Measurements from ENCODE around the gene GMPPA.

GMPPA gene

DNA sequence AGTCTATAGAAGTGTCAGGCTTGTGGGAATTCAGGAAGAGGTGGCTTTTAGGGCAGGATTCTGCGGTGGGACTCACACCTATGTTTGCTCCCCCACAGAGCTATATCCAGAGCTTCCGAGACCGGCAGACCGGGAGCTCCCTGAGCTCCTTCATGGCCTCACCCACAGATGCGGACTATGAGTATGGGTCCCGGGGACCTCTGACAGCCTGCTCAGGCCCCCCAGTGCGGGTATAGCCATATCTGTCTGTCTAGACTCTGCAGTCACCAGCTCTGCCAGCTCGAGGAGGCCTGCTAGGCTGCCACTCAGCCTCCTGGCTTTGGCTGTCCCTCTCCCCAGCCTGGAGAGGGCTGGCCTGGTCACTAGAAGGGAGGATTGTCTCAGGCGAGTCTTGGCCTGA, 50.9 kb downstream of the GMPPA start:
- Mint-ChIP-seq H3K9me3 (no peaks in the 10 kb centered on the region), H3K27ac (ENCODE audit: low read depth) (no peak overlapping the region), H3K4me3 (no peak overlapping the region), H3K4me1 (peaks cover 4% of the 10 kb centered on the region), H3K36me3 (ENCODE audit: insufficient read depth) (peaks cover 9% of the 10 kb centered on the region), H3K27me3 (peaks cover 55% of the 10 kb centered on the region)
- no peak for ATAC-seq (replicated peaks; ENCODE audit: extremely low read depth, poor library complexity, severe bottlenecking)
- no peak for DNase-seq (ENCODE audit: low spot score in 2 of 2)

DNA sequence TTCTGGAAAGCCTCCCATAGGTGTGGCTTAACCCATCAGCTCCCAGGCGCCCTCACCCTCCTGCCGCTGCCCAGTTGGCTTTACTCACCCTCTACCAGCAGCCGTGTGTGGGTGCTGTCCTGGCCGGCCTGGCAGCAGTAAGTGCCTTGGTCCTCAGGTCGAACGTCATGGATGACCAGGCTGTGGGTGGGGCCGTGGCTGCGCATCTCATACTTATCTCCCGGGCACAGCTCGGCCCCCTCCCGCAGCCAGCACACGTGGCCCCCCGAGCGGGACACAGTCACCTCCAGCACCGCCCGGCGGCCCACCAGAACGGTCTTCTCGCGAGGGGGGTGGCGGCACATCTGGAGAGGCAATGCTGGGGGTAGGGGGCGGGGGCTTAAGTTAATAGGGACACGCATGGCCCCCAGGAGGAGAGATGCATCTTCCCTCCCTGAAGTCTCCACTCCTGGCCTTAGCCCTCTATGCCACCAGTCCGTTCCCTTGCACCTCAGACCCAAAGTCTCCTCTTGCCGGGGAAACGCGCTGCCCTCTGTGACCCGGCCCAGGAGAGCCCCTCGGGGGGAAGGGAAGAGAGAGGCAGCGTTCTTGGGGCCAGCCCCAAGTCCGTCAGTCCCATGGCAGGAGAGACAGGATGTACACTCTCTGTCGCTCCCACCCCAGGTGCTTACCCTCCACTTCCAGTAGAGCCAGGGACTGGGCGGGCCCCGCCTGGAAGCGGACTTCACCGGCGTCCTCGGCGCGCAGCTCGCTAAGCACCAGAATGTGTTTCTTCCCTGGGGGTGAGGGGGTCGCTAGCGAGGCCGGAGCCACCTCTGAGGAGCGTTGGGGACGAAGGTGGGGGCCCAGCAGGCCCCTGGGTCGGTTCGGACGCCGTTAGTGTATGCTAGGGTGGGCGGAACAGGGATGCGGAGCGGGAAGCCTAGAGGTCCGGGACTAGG, 53.0 kb downstream of the GMPPA start:
- DNase-seq (ENCODE audit: low spot score in 2 of 2) (no peak), ATAC-seq (replicated peaks; ENCODE audit: extremely low read depth, poor library complexity, severe bottlenecking) (peak; percentile 4)
- Mint-ChIP-seq H3K27me3 (peaks cover 71% of the 10 kb centered on the region), H3K4me3 (peak overlapping the region; percentile 76), H3K9me3 (no peaks in the 10 kb centered on the region), H3K36me3 (ENCODE audit: insufficient read depth) (peaks cover 6% of the 10 kb centered on the region), H3K4me1 (no peaks in the 10 kb centered on the region), H3K27ac (ENCODE audit: low read depth) (no peak overlapping the region)

DNA sequence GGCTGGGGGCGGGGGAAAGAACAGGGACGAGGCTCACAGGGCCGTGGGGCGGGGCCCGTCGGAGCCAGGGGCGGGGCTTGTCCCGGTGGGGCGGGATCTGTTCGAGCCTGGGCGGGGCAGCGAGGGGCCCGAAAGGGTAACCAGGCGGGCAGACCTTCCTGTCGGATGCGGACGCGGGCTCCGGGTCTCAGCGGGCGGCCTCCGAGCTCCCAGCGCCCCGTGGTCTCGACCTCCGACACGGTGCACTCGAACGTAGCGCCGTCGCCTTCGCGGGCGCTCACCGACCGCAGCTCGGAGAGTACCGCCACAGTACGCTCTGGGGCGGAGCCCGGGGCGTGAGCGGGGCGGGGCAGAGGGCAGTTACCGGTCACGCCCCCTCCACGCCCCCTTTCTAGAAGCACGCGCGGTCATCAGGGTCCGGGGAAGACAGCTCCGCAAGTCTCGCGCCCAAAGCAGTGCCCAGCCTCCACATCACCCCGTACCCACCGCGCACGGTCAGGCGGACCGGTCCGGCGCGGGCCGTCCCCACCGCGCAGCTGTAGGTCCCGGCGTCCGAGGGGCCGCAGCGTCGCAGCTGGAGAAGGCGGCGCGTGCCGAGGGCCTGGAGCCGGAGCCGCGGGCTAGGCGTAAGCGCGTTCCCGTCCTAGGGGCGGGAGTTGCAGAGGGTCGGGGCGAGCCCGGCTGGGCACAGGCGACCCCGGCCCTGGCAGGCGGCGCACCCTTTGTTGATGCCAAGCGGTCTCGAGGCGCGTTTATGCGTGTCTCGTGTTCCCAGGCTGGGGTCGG, 53.9 kb downstream of the GMPPA start:
- Mint-ChIP-seq H3K36me3 (ENCODE audit: insufficient read depth) (peaks cover 6% of the 10 kb centered on the region), H3K27ac (ENCODE audit: low read depth) (no peak overlapping the region), H3K4me3 (peak overlapping the region; percentile 76), H3K9me3 (no peaks in the 10 kb centered on the region), H3K4me1 (no peaks in the 10 kb centered on the region), H3K27me3 (peaks cover 71% of the 10 kb centered on the region)
- ATAC-seq (replicated peaks; ENCODE audit: extremely low read depth, poor library complexity, severe bottlenecking) (peak; percentile 86), DNase-seq (ENCODE audit: low spot score in 2 of 2) (peak; percentile 65 to 68)

DNA sequence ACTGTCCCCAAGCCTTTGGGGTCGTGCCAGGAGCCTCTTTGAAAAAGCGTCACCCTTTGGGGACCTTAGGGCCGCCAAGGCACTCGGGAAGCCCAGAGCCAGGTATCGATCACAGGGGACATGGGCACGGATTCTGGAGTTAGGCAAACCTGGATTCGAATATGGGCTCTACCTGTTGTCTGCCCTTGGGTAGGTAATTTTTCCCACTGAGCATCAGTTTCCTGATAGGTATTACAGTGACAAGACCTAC, 54.4 kb downstream of the GMPPA start:
- Mint-ChIP-seq H3K27ac (ENCODE audit: low read depth) (no peak overlapping the region), H3K4me3 (no peak overlapping the region), H3K9me3 (no peaks in the 10 kb centered on the region), H3K27me3 (peaks cover 69% of the 10 kb centered on the region), H3K36me3 (ENCODE audit: insufficient read depth) (peaks cover 6% of the 10 kb centered on the region), H3K4me1 (no peaks in the 10 kb centered on the region)
- DNase-seq (ENCODE audit: low spot score in 2 of 2) (no peak), ATAC-seq (replicated peaks; ENCODE audit: extremely low read depth, poor library complexity, severe bottlenecking) (no peak)

DNA sequence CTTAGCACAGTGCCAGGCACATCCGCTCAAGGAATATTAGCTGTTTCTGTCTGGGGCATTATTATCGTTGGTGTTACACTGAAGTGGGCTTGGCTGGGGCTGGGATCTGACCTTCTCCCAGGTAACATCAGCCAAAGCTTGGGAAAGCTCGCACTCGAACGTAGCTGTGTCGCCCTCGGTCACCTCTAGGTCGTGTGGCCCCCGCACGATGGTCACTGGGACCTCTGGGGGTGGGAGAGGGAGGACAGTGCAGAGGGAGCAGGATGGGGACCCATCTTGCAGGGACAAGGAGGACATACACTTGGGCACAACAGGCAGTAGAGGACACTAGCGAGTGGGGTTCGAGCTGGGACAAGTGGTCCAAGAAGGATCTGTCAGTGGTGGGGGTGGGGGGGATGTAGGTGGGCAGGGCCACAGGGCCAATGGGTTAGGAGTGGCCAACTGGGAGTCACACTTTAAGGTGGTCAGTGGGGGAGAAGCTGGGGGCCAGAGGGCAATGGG, 54.8 kb downstream of the GMPPA start:
- ATAC-seq (replicated peaks; ENCODE audit: extremely low read depth, poor library complexity, severe bottlenecking) (no peak), DNase-seq (ENCODE audit: low spot score in 2 of 2) (no peak)
- Mint-ChIP-seq H3K9me3 (no peaks in the 10 kb centered on the region), H3K27ac (ENCODE audit: low read depth) (no peak overlapping the region), H3K4me1 (no peaks in the 10 kb centered on the region), H3K36me3 (ENCODE audit: insufficient read depth) (peaks cover 6% of the 10 kb centered on the region), H3K27me3 (peaks cover 69% of the 10 kb centered on the region), H3K4me3 (no peak overlapping the region)

DNA sequence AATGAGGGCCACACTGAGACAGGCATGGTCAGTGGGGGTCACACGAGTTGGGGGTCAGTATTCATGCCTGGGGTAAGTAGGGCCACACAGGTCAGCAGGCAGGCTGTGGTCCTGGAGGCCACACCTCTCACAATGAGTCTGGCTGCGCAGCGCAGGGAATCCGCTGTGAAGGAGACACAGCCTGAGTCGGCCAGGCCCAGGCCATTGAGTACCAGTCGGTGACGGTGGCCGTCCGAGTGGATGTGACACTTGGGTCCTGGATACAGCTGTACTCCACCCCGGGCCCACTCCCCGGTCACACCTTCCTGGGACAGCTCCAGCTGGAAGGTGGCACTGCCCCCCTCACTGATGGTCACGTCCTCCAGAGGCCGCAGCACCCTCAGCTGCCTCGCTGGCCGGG, 55.7 kb downstream of the GMPPA start:
- Mint-ChIP-seq H3K4me3 (no peak overlapping the region), H3K27me3 (peaks cover 69% of the 10 kb centered on the region)

DNA sequence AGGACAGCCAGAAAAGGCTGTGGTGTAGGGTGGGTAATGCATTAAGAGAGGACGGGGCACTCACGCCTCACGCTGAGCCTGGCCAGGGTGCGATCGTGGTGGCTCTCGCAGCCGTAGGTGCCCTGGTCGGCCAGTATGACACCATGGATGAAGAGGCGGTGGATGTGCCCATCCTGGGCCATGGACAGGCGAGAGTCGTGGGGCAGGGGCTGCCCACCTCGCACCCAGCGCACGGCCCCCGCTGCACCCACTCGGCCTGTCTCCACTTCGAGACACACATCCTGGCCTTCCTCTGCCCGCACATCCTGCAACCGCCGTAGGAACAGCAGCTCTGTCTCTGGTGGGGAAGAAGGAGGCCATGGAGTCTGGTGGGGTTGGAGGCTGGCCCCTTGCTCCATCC, 57.3 kb downstream of the GMPPA start:
- Mint-ChIP-seq H3K27ac (ENCODE audit: low read depth) (no peak overlapping the region), H3K9me3 (no peaks in the 10 kb centered on the region), H3K36me3 (ENCODE audit: insufficient read depth) (peaks cover 6% of the 10 kb centered on the region), H3K4me3 (no peak overlapping the region), H3K4me1 (no peaks in the 10 kb centered on the region), H3K27me3 (peaks cover 69% of the 10 kb centered on the region)
- ATAC-seq (replicated peaks; ENCODE audit: extremely low read depth, poor library complexity, severe bottlenecking) (no peak), DNase-seq (ENCODE audit: low spot score in 2 of 2) (no peak)

More for the DNA sequence above, 55.7 kb downstream of the GMPPA start:
- Mint-ChIP-seq H3K36me3 (ENCODE audit: insufficient read depth) (peaks cover 6% of the 10 kb centered on the region), H3K27ac (ENCODE audit: low read depth) (no peak overlapping the region), H3K9me3 (no peaks in the 10 kb centered on the region), H3K4me1 (no peaks in the 10 kb centered on the region)
- no peak for ATAC-seq (replicated peaks; ENCODE audit: extremely low read depth, poor library complexity, severe bottlenecking)
- no peak for DNase-seq (ENCODE audit: low spot score in 2 of 2)

DNA sequence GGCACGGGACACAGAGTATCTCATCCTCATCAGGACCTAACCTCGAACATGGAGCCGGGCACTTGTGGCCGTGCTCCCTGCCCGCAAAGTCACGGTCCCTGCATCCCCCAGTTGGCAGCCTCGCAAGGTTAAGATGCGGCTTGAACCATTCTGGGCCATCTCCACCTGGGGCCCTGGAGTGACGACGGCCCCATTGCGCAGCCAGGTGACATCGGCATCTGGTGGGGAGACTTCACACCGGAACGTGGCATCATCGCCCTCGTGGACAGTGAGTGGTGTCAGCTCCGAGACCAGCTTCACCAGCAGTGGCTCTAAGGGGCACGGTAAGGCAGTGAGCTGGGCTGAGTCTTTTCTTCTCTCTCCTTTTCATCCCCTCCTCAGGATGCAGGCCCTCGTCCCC, 57.7 kb downstream of the GMPPA start:
- H3K4me3 Mint-ChIP-seq, result no peak overlapping the region
- H3K27me3 Mint-ChIP-seq, result peaks cover 69% of the 10 kb centered on the region

More for the DNA sequence above, 57.7 kb downstream of the GMPPA start:
- DNase-seq (ENCODE audit: low spot score in 2 of 2) (no peak), ATAC-seq (replicated peaks; ENCODE audit: extremely low read depth, poor library complexity, severe bottlenecking) (no peak)
- H3K9me3 Mint-ChIP-seq, result no peaks in the 10 kb centered on the region
- no peak overlapping the region for H3K27ac Mint-ChIP-seq (ENCODE audit: low read depth)
- peaks cover 5% of the 10 kb centered on the region for H3K36me3 Mint-ChIP-seq (ENCODE audit: insufficient read depth)
- no peaks in the 10 kb centered on the region for H3K4me1 Mint-ChIP-seq
